ENCODE results near the gene CLN5. TPM values are rescaled to one million over a fixed set of nuclear protein-coding genes. Genes with fewer than 3 reads are reported as not detected.

The CLN5 gene
- total RNA-seq, 1 experiment from 2014 or later, result 21.4 TPM

DNA sequence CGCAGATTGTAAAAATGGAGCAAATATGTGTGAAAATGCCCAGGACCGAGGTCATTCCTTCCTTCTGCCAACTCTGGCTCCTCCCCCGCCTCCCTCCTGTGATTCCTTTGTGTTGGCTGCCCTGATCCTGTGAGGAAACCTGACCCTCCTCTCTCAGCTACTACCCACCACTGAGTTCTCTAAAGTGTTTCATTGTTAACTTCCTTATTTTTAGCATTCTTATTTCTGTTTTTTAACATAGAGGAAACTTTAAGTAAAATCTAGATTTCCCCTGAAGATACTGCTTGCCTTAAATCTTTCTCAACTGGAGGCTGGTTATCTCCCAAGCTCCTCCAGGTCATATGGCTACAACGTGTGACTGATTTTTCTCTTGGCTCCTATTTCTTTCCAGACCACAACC is 56.8 kb downstream of the CLN5 start:
- ATAC-seq, result no peak
- in situ Hi-C loops (cut with HindIII; ENCODE audit: low pct_unique_long_range_greater_than_20kb, low sequenced_read_pairs), result no loop called here
- H3K4me3 ChIP-seq (ENCODE audit: low read depth in 2 of 2, low read length in 2 of 2), result no peak overlapping the region
- H3K27me3 ChIP-seq (ENCODE audit: control insufficient read depth, insufficient read depth, low read length), result no peaks in the 10 kb centered on the region
- no peak overlapping the region for H3K27ac ChIP-seq (ENCODE audit: low read length)
- no peaks in the 10 kb centered on the region for H3K4me1 ChIP-seq (ENCODE audit: control insufficient read depth, insufficient read depth, low read length)
- POLR2A ChIA-PET, result no interaction called here
- no TSS peak for BruUV-seq (replicated peaks)
- no peaks in the 10 kb centered on the region for H3K9me3 ChIP-seq (ENCODE audit: control insufficient read depth, insufficient read depth, low read depth, low read length)
- peaks cover 2% of the 10 kb centered on the region for H3K36me3 ChIP-seq (ENCODE audit: control insufficient read depth, insufficient read depth, low read length)
- no peak for DNase-seq (ENCODE audit: low read depth, low spot score)
- intact Hi-C loops (cut with micrococcal nuclease; ENCODE audit: unreplicated experiment), result no loop called here
- CTCF ChIA-PET, result no interaction called here
- TF ChIP-seq, protein P1, sequence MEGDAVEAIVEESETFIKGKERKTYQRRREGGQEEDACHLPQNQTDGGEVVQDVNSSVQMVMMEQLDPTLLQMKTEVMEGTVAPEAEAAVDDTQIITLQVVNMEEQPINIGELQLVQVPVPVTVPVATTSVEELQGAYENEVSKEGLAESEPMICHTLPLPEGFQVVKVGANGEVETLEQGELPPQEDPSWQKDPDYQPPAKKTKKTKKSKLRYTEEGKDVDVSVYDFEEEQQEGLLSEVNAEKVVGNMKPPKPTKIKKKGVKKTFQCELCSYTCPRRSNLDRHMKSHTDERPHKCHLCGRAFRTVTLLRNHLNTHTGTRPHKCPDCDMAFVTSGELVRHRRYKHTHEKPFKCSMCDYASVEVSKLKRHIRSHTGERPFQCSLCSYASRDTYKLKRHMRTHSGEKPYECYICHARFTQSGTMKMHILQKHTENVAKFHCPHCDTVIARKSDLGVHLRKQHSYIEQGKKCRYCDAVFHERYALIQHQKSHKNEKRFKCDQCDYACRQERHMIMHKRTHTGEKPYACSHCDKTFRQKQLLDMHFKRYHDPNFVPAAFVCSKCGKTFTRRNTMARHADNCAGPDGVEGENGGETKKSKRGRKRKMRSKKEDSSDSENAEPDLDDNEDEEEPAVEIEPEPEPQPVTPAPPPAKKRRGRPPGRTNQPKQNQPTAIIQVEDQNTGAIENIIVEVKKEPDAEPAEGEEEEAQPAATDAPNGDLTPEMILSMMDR (IDR thresholded peaks at IDR 0.05), result no peak
- TF ChIP-seq POLR2AphosphoS5 (IDR thresholded peaks at IDR 0.05; ENCODE audit: low read depth, low read length) (no peak), SIN3A (IDR thresholded peaks at IDR 0.05; ENCODE audit: borderline replicate concordance, insufficient read depth, low read depth, low read length) (no peak), REST (IDR thresholded peaks at IDR 0.05; ENCODE audit: insufficient read depth in 1 of 2, low read depth in 2 of 2, low read length in 1 of 2) (no peak), TCF7L2 (IDR thresholded peaks at IDR 0.05; ENCODE audit: low read depth, low read length) (no peak)

GRCh38 chr13:77053192-77053591 is 61.3 kb downstream of the CLN5 start:
- intact Hi-C loops (cut with micrococcal nuclease; ENCODE audit: unreplicated experiment), result no loop called here
- H3K9me3 ChIP-seq (ENCODE audit: control insufficient read depth, insufficient read depth, low read depth, low read length), result no peaks in the 10 kb centered on the region
- ChIA-PET CTCF (no interaction called here), POLR2A (no interaction called here)
- no peak for TF ChIP-seq REST (IDR thresholded peaks at IDR 0.05; ENCODE audit: insufficient read depth in 1 of 2, low read depth in 2 of 2, low read length in 1 of 2)
- TF ChIP-seq TCF7L2 (IDR thresholded peaks at IDR 0.05; ENCODE audit: low read depth, low read length), result no peak
- no peak for TF ChIP-seq SIN3A (IDR thresholded peaks at IDR 0.05; ENCODE audit: borderline replicate concordance, insufficient read depth, low read depth, low read length)
- no peak for TF ChIP-seq POLR2AphosphoS5 (IDR thresholded peaks at IDR 0.05; ENCODE audit: low read depth, low read length)
- TF ChIP-seq, protein P1 (IDR thresholded peaks at IDR 0.05), result no peak
- DNase-seq (ENCODE audit: low read depth, low spot score) (no peak), ATAC-seq (no peak)
- H3K4me3 ChIP-seq (ENCODE audit: low read depth in 2 of 2, low read length in 2 of 2), result no peak overlapping the region
- in situ Hi-C loops (cut with HindIII; ENCODE audit: low pct_unique_long_range_greater_than_20kb, low sequenced_read_pairs), result no loop called here
- no peaks in the 10 kb centered on the region for H3K4me1 ChIP-seq (ENCODE audit: control insufficient read depth, insufficient read depth, low read length)
- BruUV-seq (replicated peaks), result no TSS peak
- no peaks in the 10 kb centered on the region for H3K27me3 ChIP-seq (ENCODE audit: control insufficient read depth, insufficient read depth, low read length)
- H3K27ac ChIP-seq (ENCODE audit: low read length), result no peak overlapping the region
- peaks cover 15% of the 10 kb centered on the region for H3K36me3 ChIP-seq (ENCODE audit: control insufficient read depth, insufficient read depth, low read length)

Other genes with a start within 250 kb of the CLN5 start
- gene KCTD12, start 105.7 kb upstream of the CLN5 start, total RNA-seq (2021; ENCODE audit: unreplicated experiment), result 0.90 TPM
- not detected for gene ACOD1, start 43.6 kb upstream of the CLN5 start, total RNA-seq (2021; ENCODE audit: unreplicated experiment)
- gene FBXL3, start 35.1 kb downstream of the CLN5 start, total RNA-seq (2021; ENCODE audit: unreplicated experiment), result 18.5 TPM